HG03108 (cell line): ENCODE results near the gene HS6ST3.

Experiments
- ATAC-seq: cut with Tn5 transposase; IDR thresholded peaks from one replicate; pipeline ENCODE4 v1.9.1; 2021; ENCODE audit warnings: moderate library complexity; ENCODE audit not compliant: unreplicated experiment

Gene HS6ST3

GRCh38 chr13:96297360-96297759 lies 207.5 kb downstream of the HS6ST3 start:
- ATAC-seq = no peak

- ATAC-seq = no peak
Observed at GRCh38 chr13:96299235-96299634, 209.3 kb downstream of the HS6ST3 start.

- no peak for ATAC-seq
Observed at GRCh38 chr13:96308568-96308967, 218.7 kb downstream of the HS6ST3 start.

GRCh38 chr13:96314974-96315373 lies 225.1 kb downstream of the HS6ST3 start:
- no peak for ATAC-seq

- no peak for ATAC-seq
Observed at GRCh38 chr13:96338030-96338429, 248.1 kb downstream of the HS6ST3 start.

DNA sequence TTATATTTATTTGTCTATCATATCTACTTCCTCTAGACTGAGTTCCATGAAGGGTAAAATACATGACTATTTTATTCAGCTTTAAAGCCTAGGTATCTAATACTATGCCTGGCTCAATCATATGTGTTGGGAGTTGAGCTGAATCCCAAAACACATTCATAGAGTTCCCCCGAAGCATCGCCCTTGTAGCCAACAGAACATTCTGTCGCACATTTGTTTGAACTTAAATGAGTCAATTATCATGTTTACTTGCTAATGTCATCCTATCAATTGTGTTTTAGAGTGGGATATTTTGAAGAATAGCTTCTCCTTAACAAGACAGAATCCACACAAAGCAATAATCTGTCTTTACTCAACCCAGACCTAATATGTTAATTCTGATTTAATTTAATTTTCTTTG lies 252.4 kb downstream of the HS6ST3 start:
- ATAC-seq = no peak

- ATAC-seq = no peak
Observed at GRCh38 chr13:96342852-96343465, 253.1 kb downstream of the HS6ST3 start.

DNA sequence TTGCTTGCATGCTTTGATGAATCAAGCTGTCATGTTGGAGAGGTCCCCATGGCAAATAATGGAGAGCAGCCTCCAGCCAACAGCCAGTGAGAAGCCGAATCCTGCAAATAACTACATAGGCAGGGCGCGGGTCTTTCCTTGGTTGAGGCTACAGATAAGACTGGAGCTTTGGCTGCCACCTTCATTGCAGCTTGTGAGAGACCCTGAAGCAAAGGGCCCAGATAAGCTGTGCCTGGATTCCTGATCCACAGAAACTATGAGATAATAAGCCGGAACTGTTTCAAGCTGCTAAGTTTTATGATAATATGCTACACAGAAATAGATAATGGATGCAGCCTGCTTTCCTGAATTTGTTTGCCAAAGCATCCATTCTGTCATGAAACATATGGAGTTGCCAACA lies 257.0 kb downstream of the HS6ST3 start:
- ATAC-seq = no peak

- no peak for ATAC-seq
Observed at GRCh38 chr13:96373597-96373996, 283.7 kb downstream of the HS6ST3 start.

GRCh38 chr13:96377835-96378234 lies 287.9 kb downstream of the HS6ST3 start:
- ATAC-seq = no peak

DNA sequence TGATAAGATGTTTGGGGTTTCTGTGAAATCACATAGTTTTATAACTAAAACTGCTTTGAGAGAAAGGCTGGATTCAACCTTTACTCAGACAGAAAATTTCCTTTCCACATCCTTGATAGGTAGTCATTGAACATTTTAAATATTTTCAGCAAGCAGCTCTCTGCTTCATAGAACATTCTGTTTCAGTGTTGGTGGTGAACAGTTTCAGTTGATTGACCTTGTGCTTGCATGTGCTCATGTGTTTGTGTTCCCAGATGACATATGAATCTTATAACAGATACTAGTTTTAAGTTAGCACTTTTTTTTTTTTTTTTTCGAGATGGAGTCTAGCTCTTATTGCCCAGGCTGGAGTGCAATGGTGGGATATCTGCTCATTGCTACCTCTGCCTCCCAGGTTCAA lies 290.1 kb downstream of the HS6ST3 start:
- no peak for ATAC-seq

DNA sequence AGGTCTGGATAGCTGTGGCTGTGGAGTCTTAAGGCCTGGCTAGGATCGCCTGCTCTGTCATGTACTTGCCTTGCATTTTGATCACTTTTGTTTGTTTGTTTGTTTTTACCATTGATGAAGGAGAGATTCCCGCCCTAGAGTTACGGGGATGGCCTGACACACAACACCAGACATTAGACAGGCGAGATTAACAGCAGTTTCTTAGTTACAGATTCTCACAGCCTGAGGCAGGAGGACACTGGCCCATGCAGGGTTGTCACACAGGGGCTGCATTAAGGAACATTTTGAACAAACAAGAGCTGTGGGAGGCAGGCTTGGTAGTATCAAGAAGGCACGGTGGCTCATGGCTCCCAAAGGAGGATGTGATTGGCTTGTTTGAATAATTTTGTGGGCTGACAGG lies 291.8 kb downstream of the HS6ST3 start:
- ATAC-seq = no peak

GRCh38 chr13:96388598-96388997 lies 298.7 kb downstream of the HS6ST3 start:
- ATAC-seq = no peak

GRCh38 chr13:96391606-96392005 lies 301.7 kb downstream of the HS6ST3 start:
- no peak for ATAC-seq

DNA sequence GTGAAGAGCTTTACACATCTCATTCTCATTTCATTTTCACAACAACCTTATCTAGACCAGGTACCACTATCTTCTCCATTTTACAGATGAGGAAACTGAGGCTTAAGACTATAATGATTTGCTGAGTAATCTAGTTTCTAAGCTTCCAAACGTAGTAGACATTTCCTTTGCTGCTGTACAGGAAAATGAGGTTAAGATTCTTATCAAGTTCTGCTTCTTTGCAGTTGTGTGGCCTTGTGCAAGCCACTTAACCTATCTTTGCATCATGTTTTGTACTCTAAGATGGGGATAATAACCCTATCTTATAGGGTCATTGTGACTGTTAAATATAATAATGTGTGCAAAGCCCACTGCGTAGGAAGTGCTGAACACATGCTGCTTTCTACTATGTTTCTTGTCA lies 307.9 kb downstream of the HS6ST3 start:
- no peak for ATAC-seq

GRCh38 chr13:96398486-96398885 lies 308.6 kb downstream of the HS6ST3 start:
- ATAC-seq = no peak

- ATAC-seq = no peak
Observed at GRCh38 chr13:96403241-96403640, 313.3 kb downstream of the HS6ST3 start.

- no peak for ATAC-seq
Observed at GRCh38 chr13:96403651-96404050, 313.7 kb downstream of the HS6ST3 start.

GRCh38 chr13:96415831-96416385 lies 326.0 kb downstream of the HS6ST3 start:
- no peak for ATAC-seq

GRCh38 chr13:96417939-96418685 lies 328.2 kb downstream of the HS6ST3 start:
- no peak for ATAC-seq

GRCh38 chr13:96421314-96421713 lies 331.4 kb downstream of the HS6ST3 start:
- ATAC-seq = no peak

GRCh38 chr13:96422002-96422401 lies 332.1 kb downstream of the HS6ST3 start:
- ATAC-seq = no peak
